OCI-LY3 (cell line): ENCODE measurements around the gene DERA.

Experiments used
- CTCF ChIP-seq: fragments of 200-600, 300-600 bp; sonication (generic); IDR thresholded peaks from 2 replicates; pipeline ENCODE4 v1.5.1; 2014; ENCODE audit warnings: antibody characterized with exemption, low read length, low read depth
- EZH2phosphoT487 ChIP-seq: fragments of 200-600 bp; shearing (Covaris generic); IDR thresholded peaks from 2 replicates; pipeline ENCODE4 v1.6.1; 2018; ENCODE audit warnings: antibody characterized with exemption, mixed run types, low read depth

GRCh38 chr12:15919418-15919817 is 8.3 kb downstream of the DERA start:
- no peak for TF ChIP-seq CTCF
- no peak for TF ChIP-seq EZH2phosphoT487
